ENCODE measurements around the gene PTPRK. TPM values are rescaled to one million over a fixed set of nuclear protein-coding genes. Genes with fewer than 3 reads are reported as not detected.

The PTPRK gene
- total and polyA plus RNA-seq, 2 of the 8 experiments (the other 6 are each of a cell fraction or from before 2014, with no cell fraction given): 11.4 to 47.3 TPM

DNA sequence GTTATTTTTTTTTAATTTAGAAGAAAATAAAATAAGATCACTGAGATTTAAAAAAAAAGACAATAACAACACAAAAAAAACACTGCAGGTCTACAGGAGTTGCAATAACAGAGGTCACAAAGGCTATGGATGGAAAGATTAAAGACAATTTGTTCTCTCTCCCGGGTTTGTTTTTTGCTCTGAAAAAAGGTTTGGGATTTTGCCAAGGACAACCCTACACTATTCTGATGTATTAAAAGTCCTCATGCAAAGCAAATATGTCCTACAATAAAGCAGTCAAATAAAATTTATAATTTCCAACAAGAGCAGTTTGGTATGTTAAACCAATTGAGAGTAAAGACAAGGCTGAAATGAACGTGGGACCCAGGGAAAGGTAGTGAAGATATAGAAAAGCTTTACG is 55.6 kb downstream of the PTPRK start:
- no peak for FAIRE-seq
- Histone ChIP-seq H3K9me3 (ENCODE audit: insufficient read depth in 2 of 2, low read depth in 1 of 2, low read length in 1 of 2) (no peaks in the 10 kb centered on the region), H3K23ac (ENCODE audit: insufficient read length) (no peak overlapping the region), H3K56ac (replicated peaks; ENCODE audit: insufficient read length, low read depth, low read length) (no peak overlapping the region), H3K23me2 (ENCODE audit: low read depth, low read length) (no peaks in the 10 kb centered on the region), H3K79me1 (ENCODE audit: low read depth, low read length) (no peaks in the 10 kb centered on the region; the same call in 1 of the 2 replicates), H3K18ac (ENCODE audit: extremely low read depth, low read length) (no peak overlapping the region), H2AK5ac (ENCODE audit: low read depth, low read length) (no peak overlapping the region), H4K8ac (ENCODE audit: extremely low read depth, insufficient read depth, low read length) (no peak overlapping the region), H3K4me3 (ENCODE audit: extremely low read depth in 1 of 4, insufficient read depth in 2 of 4, low read depth in 3 of 4, low read length in 4 of 4) (no peak overlapping the region), H3K14ac (ENCODE audit: insufficient read length) (no peak overlapping the region), H2BK12ac (ENCODE audit: low read depth, low read length) (no peak overlapping the region), H2BK120ac (replicated peaks; ENCODE audit: low read depth, low read length) (no peak overlapping the region), H3K4ac (replicated peaks; ENCODE audit: insufficient read length, low read depth, low read length) (no peak overlapping the region), H4K91ac (replicated peaks; ENCODE audit: insufficient read length, low read length) (no peak overlapping the region), H2BK20ac (ENCODE audit: low read length) (no peak overlapping the region), H2BK5ac (ENCODE audit: low read depth, low read length) (no peak overlapping the region), H2BK15ac (ENCODE audit: low read length) (no peak overlapping the region), H3K27me3 (replicated peaks in 1 of 4; ENCODE audit: control insufficient read depth in 3 of 4, extremely low read depth in 1 of 4, insufficient read depth in 3 of 4, low read length in 3 of 4) (no peaks in the 10 kb centered on the region), H2AFZ (ENCODE audit: low read length) (no peak overlapping the region), H3K36me3 (ENCODE audit: control insufficient read depth in 2 of 4, insufficient read depth in 4 of 4, low read length in 3 of 4) (no peaks in the 10 kb centered on the region), H3K4me2 (ENCODE audit: insufficient read depth in 1 of 2, low read depth in 2 of 2, low read length in 2 of 2) (no peak overlapping the region), H3K27ac (ENCODE audit: low read depth, low read length) (no peak overlapping the region), H3K4me1 (replicated peaks in 1 of 4; ENCODE audit: control insufficient read depth in 3 of 4, insufficient read depth in 4 of 4, low read length in 3 of 4) (no peaks in the 10 kb centered on the region), H3K79me2 (ENCODE audit: control insufficient read depth in 1 of 2, insufficient read depth in 2 of 2, low read length in 2 of 2) (peaks cover 0 to 25% of the 10 kb centered on the region in 2 experiments; a peak in 2 of 4 replicates), H4K5ac (ENCODE audit: insufficient read length, low read depth, low read length) (no peak overlapping the region), H3K9ac (replicated peaks in 1 of 4; ENCODE audit: extremely low read depth in 1 of 4, low read depth in 3 of 4, low read length in 3 of 4) (no peak overlapping the region), H4K20me1 (replicated peaks in 1 of 2; ENCODE audit: control insufficient read depth in 1 of 2, insufficient read depth in 2 of 2, low read length in 2 of 2) (peaks cover 0 to 2% of the 10 kb centered on the region in 2 experiments)
- CTCF ChIA-PET (ENCODE audit: partially characterized antibody): no interaction called here
- DNase-seq (ENCODE audit: low read depth in 1 of 2, low spot score in 2 of 2): no peak
- POLR2A ChIA-PET (ENCODE audit: partially characterized antibody): no interaction called here
- 93% methylated on average over 3 of the region's 3 CpGs; no CpG with 5 or more reads in 1 of the 2 experiments for WGBS, 2 experiments (ENCODE audit: extremely low coverage in 1 of 2, insufficient coverage in 1 of 2, insufficient read length in 1 of 2, insufficient replicate concordance in 2 of 2, low coverage in 1 of 2, low lambda C conversion rate in 2 of 2, missing lambda C conversion rate in 1 of 2)
- TF ChIP-seq, protein P1, sequence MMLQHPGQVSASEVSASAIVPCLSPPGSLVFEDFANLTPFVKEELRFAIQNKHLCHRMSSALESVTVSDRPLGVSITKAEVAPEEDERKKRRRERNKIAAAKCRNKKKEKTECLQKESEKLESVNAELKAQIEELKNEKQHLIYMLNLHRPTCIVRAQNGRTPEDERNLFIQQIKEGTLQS (IDR thresholded peaks at IDR 0.05; ENCODE audit: insufficient read depth, low read depth, low read length): no peak
- TF ChIP-seq, protein P2, sequence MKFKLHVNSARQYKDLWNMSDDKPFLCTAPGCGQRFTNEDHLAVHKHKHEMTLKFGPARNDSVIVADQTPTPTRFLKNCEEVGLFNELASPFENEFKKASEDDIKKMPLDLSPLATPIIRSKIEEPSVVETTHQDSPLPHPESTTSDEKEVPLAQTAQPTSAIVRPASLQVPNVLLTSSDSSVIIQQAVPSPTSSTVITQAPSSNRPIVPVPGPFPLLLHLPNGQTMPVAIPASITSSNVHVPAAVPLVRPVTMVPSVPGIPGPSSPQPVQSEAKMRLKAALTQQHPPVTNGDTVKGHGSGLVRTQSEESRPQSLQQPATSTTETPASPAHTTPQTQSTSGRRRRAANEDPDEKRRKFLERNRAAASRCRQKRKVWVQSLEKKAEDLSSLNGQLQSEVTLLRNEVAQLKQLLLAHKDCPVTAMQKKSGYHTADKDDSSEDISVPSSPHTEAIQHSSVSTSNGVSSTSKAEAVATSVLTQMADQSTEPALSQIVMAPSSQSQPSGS (IDR thresholded peaks at IDR 0.05; ENCODE audit: low read length): no peak
- TF ChIP-seq RXRA (IDR thresholded peaks at IDR 0.05; ENCODE audit: insufficient read depth, low read depth, low read length) (no peak), HDAC6 (IDR thresholded peaks at IDR 0.05; ENCODE audit: low read depth, low read length) (no peak), RFX5 (IDR thresholded peaks at IDR 0.05; ENCODE audit: borderline replicate concordance, low read depth, low read length) (no peak), CBX5 (IDR thresholded peaks at IDR 0.05; ENCODE audit: low read depth, low read length) (no peak), JUND (IDR thresholded peaks at IDR 0.05; ENCODE audit: low read length) (no peak), KDM1A (IDR thresholded peaks at IDR 0.05; ENCODE audit: borderline replicate concordance, low read length) (no peak)
- TF ChIP-seq, protein P3, sequence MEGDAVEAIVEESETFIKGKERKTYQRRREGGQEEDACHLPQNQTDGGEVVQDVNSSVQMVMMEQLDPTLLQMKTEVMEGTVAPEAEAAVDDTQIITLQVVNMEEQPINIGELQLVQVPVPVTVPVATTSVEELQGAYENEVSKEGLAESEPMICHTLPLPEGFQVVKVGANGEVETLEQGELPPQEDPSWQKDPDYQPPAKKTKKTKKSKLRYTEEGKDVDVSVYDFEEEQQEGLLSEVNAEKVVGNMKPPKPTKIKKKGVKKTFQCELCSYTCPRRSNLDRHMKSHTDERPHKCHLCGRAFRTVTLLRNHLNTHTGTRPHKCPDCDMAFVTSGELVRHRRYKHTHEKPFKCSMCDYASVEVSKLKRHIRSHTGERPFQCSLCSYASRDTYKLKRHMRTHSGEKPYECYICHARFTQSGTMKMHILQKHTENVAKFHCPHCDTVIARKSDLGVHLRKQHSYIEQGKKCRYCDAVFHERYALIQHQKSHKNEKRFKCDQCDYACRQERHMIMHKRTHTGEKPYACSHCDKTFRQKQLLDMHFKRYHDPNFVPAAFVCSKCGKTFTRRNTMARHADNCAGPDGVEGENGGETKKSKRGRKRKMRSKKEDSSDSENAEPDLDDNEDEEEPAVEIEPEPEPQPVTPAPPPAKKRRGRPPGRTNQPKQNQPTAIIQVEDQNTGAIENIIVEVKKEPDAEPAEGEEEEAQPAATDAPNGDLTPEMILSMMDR (IDR thresholded peaks at IDR 0.05; ENCODE audit: control extremely low read depth in 1 of 3, insufficient read depth in 1 of 3, low read depth in 1 of 3, low read length in 3 of 3): no peak
